ENCODE measurements around the gene KCP. TPM values are rescaled to one million over a fixed set of nuclear protein-coding genes. Genes with fewer than 3 reads are reported as not detected.

KCP gene
- total RNA-seq, 1 donor from 2014 or later: 23.7 TPM

GRCh38 chr7:128932862-128933179, 22.3 kb upstream of the KCP start:
- H3K4me3 Mint-ChIP-seq: no peak overlapping the region

GRCh38 chr7:128931965-128932861, 21.7 kb upstream of the KCP start:
- H3K27ac Mint-ChIP-seq: no peak overlapping the region
- H3K9me3 Mint-ChIP-seq: no peaks in the 10 kb centered on the region
- H3K36me3 Mint-ChIP-seq: no peaks in the 10 kb centered on the region
- H3K4me3 Mint-ChIP-seq: no peak overlapping the region
- no peak for DNase-seq (ENCODE audit: low spot score in 2 of 2, unreplicated experiment in 2 of 2)
- TF ChIP-seq, protein P1, sequence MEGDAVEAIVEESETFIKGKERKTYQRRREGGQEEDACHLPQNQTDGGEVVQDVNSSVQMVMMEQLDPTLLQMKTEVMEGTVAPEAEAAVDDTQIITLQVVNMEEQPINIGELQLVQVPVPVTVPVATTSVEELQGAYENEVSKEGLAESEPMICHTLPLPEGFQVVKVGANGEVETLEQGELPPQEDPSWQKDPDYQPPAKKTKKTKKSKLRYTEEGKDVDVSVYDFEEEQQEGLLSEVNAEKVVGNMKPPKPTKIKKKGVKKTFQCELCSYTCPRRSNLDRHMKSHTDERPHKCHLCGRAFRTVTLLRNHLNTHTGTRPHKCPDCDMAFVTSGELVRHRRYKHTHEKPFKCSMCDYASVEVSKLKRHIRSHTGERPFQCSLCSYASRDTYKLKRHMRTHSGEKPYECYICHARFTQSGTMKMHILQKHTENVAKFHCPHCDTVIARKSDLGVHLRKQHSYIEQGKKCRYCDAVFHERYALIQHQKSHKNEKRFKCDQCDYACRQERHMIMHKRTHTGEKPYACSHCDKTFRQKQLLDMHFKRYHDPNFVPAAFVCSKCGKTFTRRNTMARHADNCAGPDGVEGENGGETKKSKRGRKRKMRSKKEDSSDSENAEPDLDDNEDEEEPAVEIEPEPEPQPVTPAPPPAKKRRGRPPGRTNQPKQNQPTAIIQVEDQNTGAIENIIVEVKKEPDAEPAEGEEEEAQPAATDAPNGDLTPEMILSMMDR (IDR thresholded peaks at IDR 0.05; ENCODE audit: unreplicated experiment): no peak
- H3K27me3 Mint-ChIP-seq (ENCODE audit: low read depth): peaks cover 37% of the 10 kb centered on the region
- H3K4me1 Mint-ChIP-seq: peaks cover 6% of the 10 kb centered on the region

More at GRCh38 chr7:128932862-128933179, 22.3 kb upstream of the KCP start:
- Mint-ChIP-seq H3K9me3 (no peaks in the 10 kb centered on the region), H3K4me1 (peaks cover 7% of the 10 kb centered on the region), H3K27me3 (ENCODE audit: low read depth) (peaks cover 42% of the 10 kb centered on the region), H3K27ac (no peak overlapping the region), H3K36me3 (no peaks in the 10 kb centered on the region)
- DNase-seq (ENCODE audit: low spot score in 2 of 2, unreplicated experiment in 2 of 2): no peak
- TF ChIP-seq, protein P1 (IDR thresholded peaks at IDR 0.05; ENCODE audit: unreplicated experiment): no peak

DNA sequence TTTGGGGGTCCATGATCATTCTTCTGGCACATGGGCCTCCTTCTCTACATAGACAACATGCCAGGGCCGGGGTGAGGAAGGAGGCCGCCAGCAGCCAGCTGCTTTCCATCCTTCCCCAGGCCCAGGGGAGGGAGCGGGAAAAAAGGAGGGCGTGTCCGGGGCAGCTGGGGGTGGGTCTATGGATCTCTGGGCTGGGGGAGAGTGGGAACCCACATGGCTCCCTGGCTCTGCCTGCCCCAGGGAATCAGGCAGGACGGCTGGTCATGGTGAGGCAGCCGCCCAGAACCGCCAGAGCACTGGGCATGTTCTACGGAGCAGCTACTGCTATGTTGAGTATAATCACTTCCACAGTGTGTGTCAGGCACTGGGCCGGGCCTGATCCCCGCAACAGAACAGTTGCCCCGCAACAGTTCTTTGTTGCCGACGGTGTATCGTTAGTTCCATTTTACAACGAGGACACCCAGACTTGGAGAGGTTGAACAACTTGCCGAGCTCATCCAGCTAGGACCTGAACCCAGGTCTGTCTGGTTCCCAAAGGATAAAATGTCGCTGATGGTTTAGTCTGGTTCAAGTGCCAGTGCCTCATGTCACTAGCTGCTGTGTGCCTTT, 20.8 kb upstream of the KCP start:
- TF ChIP-seq, protein P1 (IDR thresholded peaks at IDR 0.05; ENCODE audit: unreplicated experiment): no peak
- Mint-ChIP-seq H3K9me3 (no peaks in the 10 kb centered on the region), H3K27ac (no peak overlapping the region), H3K27me3 (ENCODE audit: low read depth) (peaks cover 27% of the 10 kb centered on the region), H3K4me1 (peaks cover 3% of the 10 kb centered on the region), H3K4me3 (no peak overlapping the region), H3K36me3 (no peaks in the 10 kb centered on the region)
- DNase-seq (ENCODE audit: low spot score in 2 of 2, unreplicated experiment in 2 of 2): no peak

GRCh38 chr7:128928882-128929788, 18.6 kb upstream of the KCP start:
- Mint-ChIP-seq H3K36me3 (no peaks in the 10 kb centered on the region), H3K27me3 (ENCODE audit: low read depth) (peaks cover 18% of the 10 kb centered on the region), H3K9me3 (no peaks in the 10 kb centered on the region), H3K27ac (no peak overlapping the region), H3K4me1 (peaks cover 3% of the 10 kb centered on the region), H3K4me3 (no peak overlapping the region)
- no peak for DNase-seq (ENCODE audit: low spot score in 2 of 2, unreplicated experiment in 2 of 2)
- TF ChIP-seq, protein P1 (IDR thresholded peaks at IDR 0.05; ENCODE audit: unreplicated experiment): no peak

DNA sequence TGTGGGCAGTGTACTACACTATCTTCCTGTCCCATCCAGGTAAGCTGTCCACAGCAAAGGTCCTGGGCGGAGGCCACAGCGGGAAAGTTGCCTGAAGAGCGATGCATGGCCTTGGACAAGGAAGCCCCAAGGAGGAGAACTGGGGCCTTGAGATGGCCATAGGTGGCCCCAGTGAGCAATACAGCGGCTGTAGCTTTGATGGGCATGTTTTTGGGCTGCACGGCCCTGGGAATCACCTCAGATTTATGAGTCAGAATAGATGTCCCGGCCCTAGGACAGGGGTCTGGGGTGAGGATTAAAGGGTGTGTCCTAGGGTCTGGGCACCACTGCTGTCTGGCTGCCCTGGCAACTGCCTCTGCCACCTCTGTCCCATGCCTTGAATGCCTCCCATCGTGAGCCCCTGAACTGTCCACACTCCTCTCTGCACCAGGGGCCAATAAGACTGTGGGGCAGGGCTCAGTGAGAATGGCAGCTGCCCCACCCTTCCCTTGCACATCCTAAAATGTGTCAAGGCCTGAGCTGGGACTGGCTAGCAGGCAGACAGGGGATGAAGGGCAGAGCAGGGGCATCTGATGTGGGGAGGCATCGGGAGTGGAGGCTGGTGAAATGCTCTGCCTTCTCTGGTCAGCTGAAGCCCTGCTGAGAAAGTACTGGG, 17.8 kb upstream of the KCP start:
- peaks cover 15% of the 10 kb centered on the region for H3K27me3 Mint-ChIP-seq (ENCODE audit: low read depth)
- peaks cover 2% of the 10 kb centered on the region for H3K4me1 Mint-ChIP-seq
- TF ChIP-seq, protein P1 (IDR thresholded peaks at IDR 0.05; ENCODE audit: unreplicated experiment): no peak
- H3K36me3 Mint-ChIP-seq: no peaks in the 10 kb centered on the region
- DNase-seq (ENCODE audit: low spot score in 2 of 2, unreplicated experiment in 2 of 2): peak in 1 of 2 experiments; percentile 6
- no peaks in the 10 kb centered on the region for H3K9me3 Mint-ChIP-seq
- H3K27ac Mint-ChIP-seq: no peak overlapping the region
- no peak overlapping the region for H3K4me3 Mint-ChIP-seq

Measured in mesothelial cell of epicardium (in vitro differentiated cells).